ENCODE results near the gene PRKAG3.

PRKAG3 gene

GRCh38 chr2:218837495-218837894 lies 5.9 kb upstream of the PRKAG3 start:
- no peak for DNase-seq

- no peak for DNase-seq
Measured at GRCh38 chr2:218834685-218835084, 3.1 kb upstream of the PRKAG3 start.

- DNase-seq: no peak
Measured at GRCh38 chr2:218833023-218833609, 1.5 kb upstream of the PRKAG3 start.

GRCh38 chr2:218832520-218832919 lies 917 bp upstream of the PRKAG3 start:
- DNase-seq: no peak

GRCh38 chr2:218832081-218832480 lies 478 bp upstream of the PRKAG3 start:
- no peak for DNase-seq

GRCh38 chr2:218830526-218831306 lies 887 bp downstream of the PRKAG3 start:
- no peak for DNase-seq

GRCh38 chr2:218829868-218830451 lies 1.6 kb downstream of the PRKAG3 start:
- DNase-seq: no peak

GRCh38 chr2:218828477-218828778 lies 3.2 kb downstream of the PRKAG3 start:
- no peak for DNase-seq

GRCh38 chr2:218827701-218828476 lies 3.7 kb downstream of the PRKAG3 start:
- no peak for DNase-seq

- DNase-seq: no peak
Measured at GRCh38 chr2:218826791-218827190, 4.8 kb downstream of the PRKAG3 start.

GRCh38 chr2:218824004-218824403 lies 7.6 kb downstream of the PRKAG3 start:
- no peak for DNase-seq

- DNase-seq: no peak
Measured at GRCh38 chr2:218823196-218823855, 8.3 kb downstream of the PRKAG3 start.

- DNase-seq: no peak
Measured at GRCh38 chr2:218822622-218823021, 9.0 kb downstream of the PRKAG3 start.

GRCh38 chr2:218821605-218822211 lies 9.9 kb downstream of the PRKAG3 start:
- no peak for DNase-seq

GRCh38 chr2:218820746-218821369 lies 10.7 kb downstream of the PRKAG3 start:
- DNase-seq: no peak

GRCh38 chr2:218819093-218819492 lies 12.5 kb downstream of the PRKAG3 start:
- no peak for DNase-seq

- no peak for DNase-seq
Measured at GRCh38 chr2:218816561-218817011, 15.0 kb downstream of the PRKAG3 start.

- DNase-seq: no peak
Measured at GRCh38 chr2:218815649-218816048, 16.0 kb downstream of the PRKAG3 start.

- no peak for DNase-seq
Measured at GRCh38 chr2:218815244-218815637, 16.4 kb downstream of the PRKAG3 start.

- DNase-seq: no peak
Measured at GRCh38 chr2:218814540-218815243, 16.9 kb downstream of the PRKAG3 start.

GRCh38 chr2:218813771-218814460 lies 17.7 kb downstream of the PRKAG3 start:
- DNase-seq: no peak
